ENCODE data around the gene NFU1. TPM values are rescaled to one million over a fixed set of nuclear protein-coding genes. Genes with fewer than 3 reads are reported as not detected.

Gene NFU1
- total and polyA plus RNA-seq, 2 experiments from 2014 or later: 39.9 to 102 TPM

- H3K4me1 Mint-ChIP-seq: no peaks in the 10 kb centered on the region
- Histone ChIP-seq H3K27ac (ENCODE audit: low read depth) (no peak overlapping the region), H3K36me3 (ENCODE audit: insufficient read depth) (no peaks in the 10 kb centered on the region; the same call in 1 of the 2 replicates), H2AFZ (no peak overlapping the region), H3K4me3 (no peak overlapping the region), H3K4me1 (ENCODE audit: insufficient read depth) (no peaks in the 10 kb centered on the region), H3K27me3 (ENCODE audit: insufficient read depth) (no peaks in the 10 kb centered on the region), H3K4me2 (no peak overlapping the region), H3K79me2 (replicated peaks; ENCODE audit: insufficient read depth) (no peaks in the 10 kb centered on the region), H4K20me1 (replicated peaks; ENCODE audit: insufficient read depth) (no peaks in the 10 kb centered on the region), H3K9me2 (ENCODE audit: insufficient read depth) (no peaks in the 10 kb centered on the region), H3F3A (replicated peaks; ENCODE audit: low read depth) (no peaks in the 10 kb centered on the region; the same call in 1 of the 2 replicates)
- H3K27ac Mint-ChIP-seq: no peak overlapping the region
- H3K27me3 Mint-ChIP-seq (ENCODE audit: insufficient read depth, low read depth, poor library complexity): no peaks in the 10 kb centered on the region
- peaks cover 18% of the 10 kb centered on the region; the same call in 2 of the 3 replicates for H3K36me3 Mint-ChIP-seq (ENCODE audit: low read depth)
- TF ChIP-seq REST (IDR thresholded peaks at IDR 0.05; ENCODE audit: unreplicated experiment): no peak
- no peaks in the 10 kb centered on the region for H3K9me3 Mint-ChIP-seq
- DNase-seq (ENCODE audit: low spot score): no peak
- no peak overlapping the region for H3K4me3 Mint-ChIP-seq
- no peak for ATAC-seq
Observed at GRCh38 chr2:69411120-69411519, 26.1 kb downstream of the NFU1 start.

GRCh38 chr2:69405306-69405705 lies 31.9 kb downstream of the NFU1 start:
- Histone ChIP-seq H3K9me2 (ENCODE audit: insufficient read depth) (no peaks in the 10 kb centered on the region), H3K36me3 (ENCODE audit: insufficient read depth) (peaks cover 13% of the 10 kb centered on the region), H3K4me3 (no peak overlapping the region), H4K20me1 (replicated peaks; ENCODE audit: insufficient read depth) (no peaks in the 10 kb centered on the region), H3K4me1 (ENCODE audit: insufficient read depth) (no peaks in the 10 kb centered on the region), H2AFZ (no peak overlapping the region), H3F3A (replicated peaks; ENCODE audit: low read depth) (no peaks in the 10 kb centered on the region), H3K27me3 (ENCODE audit: insufficient read depth) (no peaks in the 10 kb centered on the region), H3K4me2 (no peak overlapping the region), H3K79me2 (replicated peaks; ENCODE audit: insufficient read depth) (no peaks in the 10 kb centered on the region), H3K27ac (ENCODE audit: low read depth) (no peak overlapping the region)
- Mint-ChIP-seq H3K36me3 (ENCODE audit: low read depth) (peaks cover 53% of the 10 kb centered on the region), H3K4me1 (no peaks in the 10 kb centered on the region), H3K4me3 (no peak overlapping the region), H3K9me3 (peaks cover 17% of the 10 kb centered on the region), H3K27me3 (ENCODE audit: insufficient read depth, low read depth, poor library complexity) (no peaks in the 10 kb centered on the region), H3K27ac (no peak overlapping the region)
- DNase-seq (ENCODE audit: low spot score) (no peak), ATAC-seq (no peak)
- TF ChIP-seq JUNB (IDR thresholded peaks at IDR 0.05; ENCODE audit: unreplicated experiment) (no peak), ZNF462 (CRISPR knock-in tag; IDR thresholded peaks at IDR 0.05) (no peak), NANOG (IDR thresholded peaks at IDR 0.05; ENCODE audit: borderline replicate concordance) (no peak), ZNF331 (CRISPR knock-in tag; IDR thresholded peaks at IDR 0.05; ENCODE audit: low read depth) (no peak), CREB1 (CRISPR knock-in tag; IDR thresholded peaks at IDR 0.05; ENCODE audit: low read depth) (no peak), ZNF114 (CRISPR knock-in tag; IDR thresholded peaks at IDR 0.05) (no peak), CTCF (conservative IDR thresholded peaks at IDR 0.05; ENCODE audit: low read depth in 2 of 2) (no peak), POLR2AphosphoS5 (IDR thresholded peaks at IDR 0.05; ENCODE audit: low read depth) (no peak), EZH2 (IDR thresholded peaks at IDR 0.05; ENCODE audit: low read depth, unreplicated experiment) (no peak)

Measured in GM23338 (cell line).